Activated CD8-positive, alpha-beta T cell treated with anti-CD3 and anti-CD28 coated beads for 36 hours (primary cell): ENCODE measurements around the gene TSHZ1. TPM values are rescaled to one million over a fixed set of nuclear protein-coding genes. Genes with fewer than 3 reads are reported as not detected.

ENCODE experiments used
- ATAC-seq: fragments of 200-7000 bp; cut with Tn5 transposase; one replicate; pipeline ENCODE4 v1.10.0; 2021; ENCODE audit warnings: mild to moderate bottlenecking, moderate library complexity
- CTCF ChIA-PET: fragments of 350-600 bp; sonication (Branson Sonifier 250); formaldehyde crosslinking; loops from one replicate; lab custom pipeline; 2021; ENCODE audit warnings: antibody characterized with exemption; lab: Charles Lee
- POLR2A ChIA-PET: fragments of 350-600 bp; sonication (Branson Sonifier 250); formaldehyde crosslinking; loops from one replicate; lab custom pipeline; 2021; ENCODE audit warnings: antibody characterized with exemption; lab: Charles Lee
- DNase-seq: peaks from one replicate; pipeline ENCODE4 v3.0.0-alpha.2; 2020
- H3K27ac Mint-ChIP-seq: one replicate; pipeline ENCODE4 v1.8.0; 2021; ENCODE audit warnings: mild to moderate bottlenecking, mixed read lengths
- H3K27me3 Mint-ChIP-seq: one replicate; pipeline ENCODE4 v1.8.0; 2021; ENCODE audit warnings: mixed read lengths
- H3K36me3 Mint-ChIP-seq: one replicate; pipeline ENCODE4 v1.8.0; 2021; ENCODE audit warnings: low read depth, mixed read lengths
- H3K4me1 Mint-ChIP-seq: one replicate; pipeline ENCODE4 v1.8.0; 2021; ENCODE audit warnings: low read depth, mixed read lengths
- H3K4me3 Mint-ChIP-seq: one replicate; pipeline ENCODE4 v1.8.0; 2021; ENCODE audit warnings: mild to moderate bottlenecking, moderate library complexity, mixed read lengths
- H3K9me3 Mint-ChIP-seq: one replicate; pipeline ENCODE4 v1.8.0; 2021; ENCODE audit warnings: mixed read lengths
- intact Hi-C: fragments of 100-400 bp; cut with micrococcal nuclease; formaldehyde crosslinking; loops from one replicate; pipeline ENCODE4 v1.10.0; 2022
- total RNA-seq, 2 experiments: library from RNA; stranded (reverse); gene quantifications; one replicate each; pipeline ENCODE4 v1.2.3, GENCODE V29; 2021
- TF ChIP-seq, protein P1 (sequence below): fragments of 200-600 bp; IDR thresholded peaks from one replicate; pipeline ENCODE4 v1.8.0; 2022; ENCODE audit warnings: antibody characterized with exemption, mild to moderate bottlenecking

TSHZ1 gene
- total RNA-seq, 2 experiments from 2014 or later, result 10.8 to 11.0 TPM

DNA sequence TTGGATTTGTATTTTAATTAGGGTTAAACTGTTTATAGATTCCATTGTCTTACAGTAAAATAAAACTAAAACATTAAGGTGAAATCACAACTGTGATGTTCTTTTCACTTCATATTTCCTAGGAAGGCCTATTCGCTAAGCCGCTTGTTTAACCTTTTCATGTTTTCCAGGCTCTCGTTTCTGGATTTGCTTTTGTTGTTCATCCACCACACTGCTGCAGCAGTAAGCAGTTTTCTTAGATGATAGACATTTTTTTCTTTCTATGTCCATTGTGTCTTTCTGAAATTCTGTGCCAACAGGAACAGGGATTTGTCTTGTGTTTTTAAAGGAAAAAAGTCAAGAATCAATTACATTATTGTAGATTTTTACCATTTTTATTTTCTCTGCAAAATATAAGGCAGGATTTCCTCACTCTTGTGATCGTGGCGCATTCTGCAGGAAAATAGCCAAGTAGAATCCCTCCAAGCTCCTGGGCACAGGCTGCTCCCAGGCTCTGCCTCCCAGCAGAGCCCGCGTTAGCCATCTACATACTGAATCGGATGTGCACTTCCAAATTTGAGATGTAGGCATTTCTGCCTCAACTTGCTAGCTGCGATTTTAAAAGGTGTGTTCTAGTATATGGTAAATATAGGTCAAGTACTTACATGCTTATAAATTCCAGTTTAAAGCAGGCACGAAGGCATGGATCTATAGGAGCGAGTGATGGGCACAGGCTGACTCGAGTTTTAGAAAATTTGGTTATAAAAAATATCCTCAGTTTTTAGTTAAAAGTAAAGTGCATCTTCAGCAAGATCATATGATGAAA, 10.2 kb downstream of the TSHZ1 start:
- CTCF ChIA-PET, result interaction anchor here (1.3 to 2.4 kb wide), 2 partner anchors 8 to 9 kb away, joined by 3 to 6 read pairs; no protein-coding TSS in a partner anchor
- TF ChIP-seq, protein P1, sequence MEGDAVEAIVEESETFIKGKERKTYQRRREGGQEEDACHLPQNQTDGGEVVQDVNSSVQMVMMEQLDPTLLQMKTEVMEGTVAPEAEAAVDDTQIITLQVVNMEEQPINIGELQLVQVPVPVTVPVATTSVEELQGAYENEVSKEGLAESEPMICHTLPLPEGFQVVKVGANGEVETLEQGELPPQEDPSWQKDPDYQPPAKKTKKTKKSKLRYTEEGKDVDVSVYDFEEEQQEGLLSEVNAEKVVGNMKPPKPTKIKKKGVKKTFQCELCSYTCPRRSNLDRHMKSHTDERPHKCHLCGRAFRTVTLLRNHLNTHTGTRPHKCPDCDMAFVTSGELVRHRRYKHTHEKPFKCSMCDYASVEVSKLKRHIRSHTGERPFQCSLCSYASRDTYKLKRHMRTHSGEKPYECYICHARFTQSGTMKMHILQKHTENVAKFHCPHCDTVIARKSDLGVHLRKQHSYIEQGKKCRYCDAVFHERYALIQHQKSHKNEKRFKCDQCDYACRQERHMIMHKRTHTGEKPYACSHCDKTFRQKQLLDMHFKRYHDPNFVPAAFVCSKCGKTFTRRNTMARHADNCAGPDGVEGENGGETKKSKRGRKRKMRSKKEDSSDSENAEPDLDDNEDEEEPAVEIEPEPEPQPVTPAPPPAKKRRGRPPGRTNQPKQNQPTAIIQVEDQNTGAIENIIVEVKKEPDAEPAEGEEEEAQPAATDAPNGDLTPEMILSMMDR, result no peak
- H3K27ac Mint-ChIP-seq, result peak overlapping the region; percentile 34

DNA sequence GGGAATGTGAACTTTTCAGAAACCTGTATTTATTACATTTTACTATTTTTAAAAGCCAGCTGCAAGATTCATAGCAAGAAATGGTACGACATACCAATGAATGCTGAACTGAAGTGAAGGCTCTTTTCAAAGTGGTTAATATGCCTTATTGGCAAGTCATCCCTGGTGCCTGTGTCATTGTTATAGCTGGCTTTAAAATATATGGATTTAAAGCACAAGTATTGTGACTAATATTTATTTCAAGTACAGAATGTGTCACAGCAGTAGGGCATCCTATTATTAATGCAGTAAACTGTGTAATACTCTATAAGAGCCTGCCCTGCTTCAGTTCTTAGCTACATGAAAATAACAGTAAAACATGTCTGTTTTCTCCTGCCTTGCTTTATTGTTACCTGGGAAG, 10.8 kb downstream of the TSHZ1 start:
- no peak for ATAC-seq
- intact Hi-C loops, result no loop called here
- H3K9me3 Mint-ChIP-seq, result no peaks in the 10 kb centered on the region
- CTCF ChIA-PET, result interaction anchor here (1.1 to 2.4 kb wide), 3 partner anchors 8 to 11 kb away, joined by 3 to 6 read pairs (median 3); no protein-coding TSS in a partner anchor
- no peak for DNase-seq
- H3K27me3 Mint-ChIP-seq, result no peaks in the 10 kb centered on the region
- TF ChIP-seq, protein P1, result no peak
- H3K36me3 Mint-ChIP-seq, result no peaks in the 10 kb centered on the region
- peaks cover 61% of the 10 kb centered on the region for H3K4me1 Mint-ChIP-seq
- H3K27ac Mint-ChIP-seq, result no peak overlapping the region
- no peak overlapping the region for H3K4me3 Mint-ChIP-seq
- POLR2A ChIA-PET, result no interaction called here

More for the DNA sequence above, 10.2 kb downstream of the TSHZ1 start:
- POLR2A ChIA-PET, result no interaction called here
- Mint-ChIP-seq H3K27me3 (no peaks in the 10 kb centered on the region), H3K4me1 (peaks cover 62% of the 10 kb centered on the region), H3K4me3 (no peak overlapping the region), H3K36me3 (no peaks in the 10 kb centered on the region), H3K9me3 (no peaks in the 10 kb centered on the region)
- no peak for ATAC-seq
- intact Hi-C loops, result no loop called here
- DNase-seq, result no peak

DNA sequence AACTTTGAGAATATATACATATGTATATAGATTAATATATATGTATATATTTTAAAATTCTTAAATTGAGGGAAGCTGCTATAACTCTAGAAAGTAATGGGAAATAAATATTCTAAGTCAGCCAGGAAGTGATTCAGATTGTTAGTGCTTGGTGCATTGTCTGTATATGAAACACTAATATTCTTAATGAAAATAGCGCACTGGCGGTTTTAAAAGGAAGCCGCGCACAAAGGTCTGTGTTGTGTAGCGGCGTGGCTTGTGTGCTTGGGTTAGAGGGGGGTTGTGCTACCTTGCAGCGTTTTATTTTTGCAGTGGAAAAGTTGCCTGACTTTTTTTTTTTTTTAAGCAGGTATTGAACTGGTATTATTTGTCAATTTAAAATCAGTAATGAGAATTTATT, 11.3 kb downstream of the TSHZ1 start:
- Mint-ChIP-seq H3K9me3 (no peaks in the 10 kb centered on the region), H3K4me3 (peak overlapping the region; percentile 42), H3K36me3 (no peaks in the 10 kb centered on the region), H3K27me3 (no peaks in the 10 kb centered on the region), H3K27ac (no peak overlapping the region), H3K4me1 (peaks cover 60% of the 10 kb centered on the region)
- peak; percentile 44 for ATAC-seq
- ChIA-PET POLR2A (no interaction called here), CTCF (interaction anchor here (1.1 to 2.4 kb wide), 3 partner anchors 8 to 11 kb away, joined by 3 to 6 read pairs (median 3); no protein-coding TSS in a partner anchor)
- no peak for DNase-seq
- TF ChIP-seq, protein P1, result no peak
- intact Hi-C loops, result no loop called here

DNA sequence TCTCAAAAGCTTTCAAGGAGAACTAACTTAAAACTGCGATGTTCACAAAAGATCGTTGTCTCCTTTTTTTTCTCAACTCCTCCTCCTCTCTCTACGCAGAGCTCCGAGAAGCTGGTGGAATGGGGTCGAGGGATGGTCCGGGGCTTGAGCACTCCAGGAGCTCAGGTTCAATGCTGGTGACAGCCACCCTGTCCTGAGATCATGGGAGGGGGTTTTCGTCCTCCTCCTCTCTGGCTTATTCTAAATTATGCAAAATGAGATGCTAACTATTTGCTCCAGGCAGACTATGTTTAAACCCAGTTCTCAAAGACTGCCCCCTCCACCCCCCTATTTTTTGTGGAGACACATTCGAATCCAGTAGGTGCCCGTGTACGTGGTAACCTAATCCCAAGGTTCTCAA, 11.8 kb downstream of the TSHZ1 start:
- POLR2A ChIA-PET, result no interaction called here
- Mint-ChIP-seq H3K4me3 (no peak overlapping the region), H3K27ac (no peak overlapping the region), H3K9me3 (no peaks in the 10 kb centered on the region), H3K4me1 (peaks cover 60% of the 10 kb centered on the region), H3K27me3 (no peaks in the 10 kb centered on the region), H3K36me3 (no peaks in the 10 kb centered on the region)
- TF ChIP-seq, protein P1, result no peak
- no peak for DNase-seq
- intact Hi-C loops, result no loop called here
- ATAC-seq, result no peak
- CTCF ChIA-PET, result interaction anchor here (0.6 to 2.4 kb wide), 3 partner anchors 7 to 12 kb away, joined by 3 to 6 read pairs (median 3); partner anchors contain the start of gene TSHZ1
